ENCODE data around the gene RHEBL1.

Gene RHEBL1

GRCh38 chr12:49069507-49070346 is at the start of gene RHEBL1:
TSS of gene RHEBL1 (minus strand) at chr12:49069979. CDS start at chr12:49069785, 194 bp downstream.
- DNase-seq (ENCODE audit: low read depth in 3 of 3): peak; percentile 96 to 98 (median 98)

GRCh38 chr12:49111206-49111605 is 41.4 kb upstream of the RHEBL1 start:
- no peak for DNase-seq (ENCODE audit: low read depth in 3 of 3)

- peak; percentile 69 to 93 (median 89) for DNase-seq (ENCODE audit: low read depth in 3 of 3)
Observed at GRCh38 chr12:49110464-49111155, 40.8 kb upstream of the RHEBL1 start, which contains the start of gene LMBR1L. TSS of gene LMBR1L (minus strand) at chr12:49110847. CDS start at chr12:49110555, 292 bp downstream.

GRCh38 chr12:49109641-49110463 is 40.1 kb upstream of the RHEBL1 start:
- no peak for DNase-seq (ENCODE audit: low read depth in 3 of 3)

- DNase-seq (ENCODE audit: low read depth in 3 of 3): no peak
Observed at GRCh38 chr12:49108958-49109404, 39.2 kb upstream of the RHEBL1 start.

- DNase-seq (ENCODE audit: low read depth in 3 of 3): no peak
Observed at GRCh38 chr12:49105504-49106084, 35.8 kb upstream of the RHEBL1 start.

GRCh38 chr12:49104822-49105221 is 35.0 kb upstream of the RHEBL1 start:
- no peak for DNase-seq (ENCODE audit: low read depth in 3 of 3)

- DNase-seq (ENCODE audit: low read depth in 3 of 3): no peak
Observed at GRCh38 chr12:49100380-49100779, 30.6 kb upstream of the RHEBL1 start.

- no peak for DNase-seq (ENCODE audit: low read depth in 3 of 3)
Observed at GRCh38 chr12:49098703-49099102, 28.9 kb upstream of the RHEBL1 start.

GRCh38 chr12:49098035-49098451 is 28.3 kb upstream of the RHEBL1 start:
- peak in 2 of 3 experiments; percentile 37 to 57 for DNase-seq (ENCODE audit: low read depth in 3 of 3)

- no peak for DNase-seq (ENCODE audit: low read depth in 3 of 3)
Observed at GRCh38 chr12:49097381-49097780, 27.6 kb upstream of the RHEBL1 start.

GRCh38 chr12:49094975-49095365 is 25.2 kb upstream of the RHEBL1 start:
- no peak for DNase-seq (ENCODE audit: low read depth in 3 of 3)

- no peak for DNase-seq (ENCODE audit: low read depth in 3 of 3)
Observed at GRCh38 chr12:49094160-49094974, 24.6 kb upstream of the RHEBL1 start, which contains the start of gene DHH. TSS of gene DHH (minus strand) at chr12:49094801. CDS start at chr12:49094512, 289 bp downstream.

- no peak for DNase-seq (ENCODE audit: low read depth in 3 of 3)
Observed at GRCh38 chr12:49093792-49094159, 24.0 kb upstream of the RHEBL1 start.

GRCh38 chr12:49092816-49093406 is 23.1 kb upstream of the RHEBL1 start:
- DNase-seq (ENCODE audit: low read depth in 3 of 3): no peak

- DNase-seq (ENCODE audit: low read depth in 3 of 3): peak; percentile 48 to 55 (median 52)
Observed at GRCh38 chr12:49092086-49092815, 22.5 kb upstream of the RHEBL1 start.

- no peak for DNase-seq (ENCODE audit: low read depth in 3 of 3)
Observed at GRCh38 chr12:49091836-49092085, 22.0 kb upstream of the RHEBL1 start.

GRCh38 chr12:49091056-49091835 is 21.5 kb upstream of the RHEBL1 start:
- DNase-seq (ENCODE audit: low read depth in 3 of 3): no peak

Measured in stimulated activated CD4-positive, alpha-beta T cell treated with anti-CD3 and anti-CD28 coated beads, TNF-alpha, amount 100 ng/mL, for 4 hours (primary cell).